K562 (cell line): ENCODE measurements around the gene CACTIN. TPM values are rescaled to one million over a fixed set of nuclear protein-coding genes. Genes with fewer than 3 reads are reported as not detected.

ENCODE experiments used
- ATF7 ChIP-seq: fragments of 450-650 bp; IDR thresholded peaks from 2 replicates; pipeline ENCODE4 v1.7.1; 2014; ENCODE audit warnings: mild to moderate bottlenecking, moderate library complexity
- BCL6 ChIP-seq: fragments of 250-450 bp; sonication (Bioruptor Pico); IDR thresholded peaks from 2 replicates; pipeline ENCODE4 v1.4.0; 2020
- CBX3 ChIP-seq, 2 experiments: IDR thresholded peaks; 1 replicate in 1 of 2; 2 replicates in 1 of 2; pipeline ENCODE4 v1.6.1; 2012; ENCODE audit warnings: inconsistent platforms in 2 of 2, low read length in 2 of 2, borderline replicate concordance in 1 of 2, control low read depth in 1 of 2
- CXXC5 ChIP-seq: fragments of 250-450 bp; sonication (Bioruptor Pico); IDR thresholded peaks from 2 replicates; pipeline ENCODE4 v1.8.0; 2022; ENCODE audit warnings: inconsistent platforms, mild to moderate bottlenecking, moderate library complexity
- DPF2 ChIP-seq: fragments of 450-650 bp; IDR thresholded peaks from 2 replicates; pipeline ENCODE4 v1.6.1; 2016
- EZH2 ChIP-seq: IDR thresholded peaks from 2 replicates; pipeline ENCODE4 v1.6.1; 2012; ENCODE audit warnings: low read depth, mild to moderate bottlenecking, inconsistent platforms, low read length, borderline replicate concordance
- GABPA ChIP-seq: fragments of 200-800 bp; sonication (Bioruptor generic); conservative IDR thresholded peaks from 2 replicates; pipeline ENCODE4 v1.6.1; 2016; ENCODE audit warnings: low read depth, missing genetic modification characterization, missing compliant biosample characterization
- GATAD2A ChIP-seq: fragments of 450-650 bp; IDR thresholded peaks from 2 replicates; pipeline ENCODE4 v1.6.1; 2017
- GTF2E2 ChIP-seq: fragments of 200-800 bp; sonication (Bioruptor generic); IDR thresholded peaks from 2 replicates; pipeline ENCODE4 v1.6.1; 2016; ENCODE audit warnings: missing genetic modification characterization, missing compliant biosample characterization
- KDM2B ChIP-seq: fragments of 250-450 bp; sonication (Bioruptor Pico); IDR thresholded peaks from 2 replicates; pipeline ENCODE4 v1.8.0; 2021; ENCODE audit warnings: mild to moderate bottlenecking, moderate library complexity
- MAFG ChIP-seq: fragments of 450-650 bp; conservative IDR thresholded peaks from 2 replicates; pipeline ENCODE4 v1.6.1; 2016; ENCODE audit warnings: missing genetic modification characterization, missing compliant biosample characterization
- MTF1 ChIP-seq: fragments of 250-450 bp; sonication (Bioruptor Pico); IDR thresholded peaks from 2 replicates; pipeline ENCODE4 v1.9.0; 2021; ENCODE audit warnings: moderate library complexity, mild to moderate bottlenecking, inconsistent platforms, borderline replicate concordance
- NCOA1 ChIP-seq: fragments of 450-650 bp; IDR thresholded peaks from 2 replicates; pipeline ENCODE4 v1.6.1; 2016; ENCODE audit warnings: low read depth
- NFE2 ChIP-seq: IDR thresholded peaks from 2 replicates; pipeline ENCODE4 v1.6.1; 2014; ENCODE audit warnings: antibody characterized with exemption, low read depth
- NR2C2 ChIP-seq, 2 experiments: fragments of 200-800 bp in 1 of 2; sonication (Bioruptor generic) in 1 of 2; sonication (generic) in 1 of 2; formaldehyde crosslinking in 1 of 2; IDR thresholded peaks; 2 replicates each; pipeline versions ENCODE4 v1.6.1 to v1.8.0; 2016 to 2022; ENCODE audit warnings: mild to moderate bottlenecking in 1 of 2, missing compliant biosample characterization in 1 of 2, missing genetic modification characterization in 1 of 2, missing genetic modification reagents in 1 of 2
- SMARCA4 ChIP-seq: fragments of 450-650 bp; IDR thresholded peaks from 2 replicates; pipeline ENCODE4 v1.6.1; 2016
- ZBTB7A ChIP-seq: IDR thresholded peaks from 2 replicates; pipeline ENCODE4 v1.6.1; 2011; ENCODE audit warnings: low read depth, mild to moderate bottlenecking, low read length, moderate library complexity, borderline replicate concordance; ENCODE audit not compliant: control insufficient read depth
- ZFX ChIP-seq: sonication (generic); formaldehyde crosslinking; IDR thresholded peaks from 2 replicates; pipeline ENCODE4 v1.8.0; 2022; ENCODE audit warnings: mild to moderate bottlenecking, missing genetic modification reagents, moderate library complexity
- ZNF263 ChIP-seq: sonication (generic); formaldehyde crosslinking; IDR thresholded peaks from 2 replicates; pipeline ENCODE4 v1.8.0; 2022; ENCODE audit warnings: mild to moderate bottlenecking, missing genetic modification reagents, borderline replicate concordance
- polyA plus RNA-seq, 8 experiments: library from polyadenylated mRNA; depleted of rRNA in 4 of 8; stranded (reverse) in 5 of 8; unstranded in 3 of 8; fragments of >200 nt; fragmentation: Nextera tagmentation in 2 of 8; fragmentation: Illumina TruSeq in 1 of 8; extraction: Ambion mirVana in 2 of 8; extraction: Trizol in 1 of 8; gene quantifications; 2 replicates each; pipeline versions ENCODE4 v1.2.1 to v1.2.3, GENCODE V29; 2011 to 2014; ENCODE audit warnings: inconsistent platforms in 1 of 8, missing spikeins in 1 of 8
- total RNA-seq, 7 experiments: library from RNA; depleted of rRNA in 6 of 7; stranded (reverse); fragments of >200 nt in 6 of 7; fragmentation: Illumina TruSeq in 2 of 7; extraction: Trizol in 2 of 7; gene quantifications; 2 replicates each; pipeline versions ENCODE4 v1.2.1 to v1.2.3, GENCODE V29; 2011 to 2021; ENCODE audit warnings: low replicate concordance in 1 of 7
- TF ChIP-seq, protein P1 (sequence below): fragments of 250-450 bp; sonication (Bioruptor Pico); IDR thresholded peaks from 2 replicates; pipeline ENCODE4 v1.5.0; 2021
- TF ChIP-seq, protein P2 (sequence below): sonication (generic); formaldehyde crosslinking; IDR thresholded peaks from 2 replicates; pipeline ENCODE4 v1.8.0; 2022; ENCODE audit warnings: mild to moderate bottlenecking, missing genetic modification reagents
- TF ChIP-seq, protein P3 (sequence below), 2 experiments: IDR thresholded peaks; 2 replicates each; pipeline ENCODE4 v1.6.1; 2012; ENCODE audit warnings: improper control_type of control experiment in 2 of 2, low read depth in 2 of 2, low read length in 2 of 2, borderline replicate concordance in 1 of 2
- TF ChIP-seq, protein P4 (sequence below): fragments of 450-650 bp; IDR thresholded peaks from 2 replicates; pipeline ENCODE4 v1.6.1; 2016; ENCODE audit warnings: missing biosample characterization, missing genetic modification characterization

The CACTIN gene
- total and polyA plus RNA-seq, 9 of the 15 experiments (the other 6 are each of a cell fraction or from before 2014, with no cell fraction given), result 0.15 to 49.2 (median 15.0) TPM

DNA sequence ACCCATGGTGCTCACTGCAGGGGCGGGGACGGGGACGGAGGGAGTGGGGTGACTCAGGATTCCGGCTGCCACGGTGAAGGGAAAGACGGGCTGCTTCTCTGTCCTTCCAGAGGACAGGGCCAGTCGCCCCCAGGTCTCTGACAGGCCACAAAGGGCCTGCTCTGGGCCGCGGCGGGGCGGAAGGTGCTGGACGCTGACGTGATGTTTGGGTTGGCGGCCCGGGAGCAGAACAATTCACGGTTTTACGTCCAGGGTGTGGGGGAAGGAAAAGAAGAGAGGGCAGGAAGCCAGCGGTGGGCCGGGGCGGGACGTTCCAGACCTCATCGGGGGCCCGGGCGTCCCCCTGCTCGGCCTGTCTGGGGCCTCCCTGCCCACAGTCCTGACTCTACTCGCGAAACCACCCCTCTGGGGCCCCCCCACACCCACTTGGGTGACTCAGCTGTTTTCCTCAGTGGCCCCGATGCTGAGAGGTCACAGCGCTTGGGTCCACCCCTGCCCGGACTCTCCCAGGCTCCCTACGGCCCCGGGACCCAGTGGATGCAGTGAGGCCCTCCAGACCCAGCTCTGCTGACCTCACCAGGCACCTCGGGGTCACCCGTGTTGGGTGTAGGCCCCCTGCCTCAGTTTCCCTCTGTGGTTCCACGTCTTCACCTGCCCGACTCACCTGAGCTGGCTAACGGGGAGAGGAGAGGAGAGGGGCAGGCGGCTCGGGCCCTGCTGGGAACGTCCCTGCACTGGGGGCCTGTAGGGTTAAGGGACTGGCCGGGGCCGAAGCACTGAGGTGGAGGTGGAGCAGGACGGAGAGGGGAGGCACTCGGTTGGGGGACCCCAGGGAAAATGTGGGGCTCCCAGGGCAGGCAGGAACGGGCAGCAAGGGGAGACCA is 44.4 kb upstream of the CACTIN start (continued):
- TF ChIP-seq, protein P1, sequence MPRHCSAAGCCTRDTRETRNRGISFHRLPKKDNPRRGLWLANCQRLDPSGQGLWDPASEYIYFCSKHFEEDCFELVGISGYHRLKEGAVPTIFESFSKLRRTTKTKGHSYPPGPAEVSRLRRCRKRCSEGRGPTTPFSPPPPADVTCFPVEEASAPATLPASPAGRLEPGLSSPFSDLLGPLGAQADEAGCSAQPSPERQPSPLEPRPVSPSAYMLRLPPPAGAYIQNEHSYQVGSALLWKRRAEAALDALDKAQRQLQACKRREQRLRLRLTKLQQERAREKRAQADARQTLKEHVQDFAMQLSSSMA (CRISPR knock-in tag), result no peak
- TF ChIP-seq ZFX (CRISPR knock-in tag) (peak; percentile 89), BCL6 (no peak), CBX3 (IDR thresholded peaks at IDR 0.05; ENCODE audit: borderline replicate concordance in 1 of 2, low read length in 2 of 2) (peak in 1 of 2 experiments; percentile 27; a peak in 1 of 3 replicates), EZH2 (no peak), DPF2 (peak; percentile 66), ATF7 (peak; percentile 60), ZBTB7A (0 out of 2 replicates have a peak, but pooled peaks have one; percentile 11), MAFG (tag) (peak; percentile 97), NFE2 (peak; percentile 96), NCOA1 (peak; percentile 66; the same call in 1 of the 2 replicates), GABPA (tag) (peak; percentile 75), KDM2B (CRISPR knock-in tag) (peak; percentile 56; the same call in 1 of the 2 replicates), SMARCA4 (0 out of 2 replicates have a peak, but pooled peaks have one; percentile 47), NR2C2 (CRISPR knock-in tag; IDR thresholded peaks at IDR 0.05) (peak; percentile 77), NR2C2 (tag; IDR thresholded peaks at IDR 0.05) (peak; percentile 89), ZNF263 (peak; percentile 46; the same call in 1 of the 2 replicates), MTF1 (CRISPR knock-in tag) (no peak), GATAD2A (peak; percentile 77; the same call in 1 of the 2 replicates), GTF2E2 (tag) (peak; percentile 53; the same call in 1 of the 2 replicates), CXXC5 (CRISPR knock-in tag) (peak; percentile 45; the same call in 1 of the 2 replicates)
- TF ChIP-seq, protein P2, sequence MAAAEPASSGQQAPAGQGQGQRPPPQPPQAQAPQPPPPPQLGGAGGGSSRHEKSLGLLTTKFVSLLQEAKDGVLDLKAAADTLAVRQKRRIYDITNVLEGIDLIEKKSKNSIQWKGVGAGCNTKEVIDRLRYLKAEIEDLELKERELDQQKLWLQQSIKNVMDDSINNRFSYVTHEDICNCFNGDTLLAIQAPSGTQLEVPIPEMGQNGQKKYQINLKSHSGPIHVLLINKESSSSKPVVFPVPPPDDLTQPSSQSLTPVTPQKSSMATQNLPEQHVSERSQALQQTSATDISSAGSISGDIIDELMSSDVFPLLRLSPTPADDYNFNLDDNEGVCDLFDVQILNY, result peak; percentile 16; the same call in 1 of the 2 replicates
- TF ChIP-seq, protein P3, sequence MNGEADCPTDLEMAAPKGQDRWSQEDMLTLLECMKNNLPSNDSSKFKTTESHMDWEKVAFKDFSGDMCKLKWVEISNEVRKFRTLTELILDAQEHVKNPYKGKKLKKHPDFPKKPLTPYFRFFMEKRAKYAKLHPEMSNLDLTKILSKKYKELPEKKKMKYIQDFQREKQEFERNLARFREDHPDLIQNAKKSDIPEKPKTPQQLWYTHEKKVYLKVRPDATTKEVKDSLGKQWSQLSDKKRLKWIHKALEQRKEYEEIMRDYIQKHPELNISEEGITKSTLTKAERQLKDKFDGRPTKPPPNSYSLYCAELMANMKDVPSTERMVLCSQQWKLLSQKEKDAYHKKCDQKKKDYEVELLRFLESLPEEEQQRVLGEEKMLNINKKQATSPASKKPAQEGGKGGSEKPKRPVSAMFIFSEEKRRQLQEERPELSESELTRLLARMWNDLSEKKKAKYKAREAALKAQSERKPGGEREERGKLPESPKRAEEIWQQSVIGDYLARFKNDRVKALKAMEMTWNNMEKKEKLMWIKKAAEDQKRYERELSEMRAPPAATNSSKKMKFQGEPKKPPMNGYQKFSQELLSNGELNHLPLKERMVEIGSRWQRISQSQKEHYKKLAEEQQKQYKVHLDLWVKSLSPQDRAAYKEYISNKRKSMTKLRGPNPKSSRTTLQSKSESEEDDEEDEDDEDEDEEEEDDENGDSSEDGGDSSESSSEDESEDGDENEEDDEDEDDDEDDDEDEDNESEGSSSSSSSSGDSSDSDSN (IDR thresholded peaks at IDR 0.05; ENCODE audit: borderline replicate concordance in 1 of 2, low read depth in 2 of 2, low read length in 2 of 2), result 0 out of 4 replicates have a peak, but pooled peaks of 1 of the 2 experiments have one; percentile 65
- TF ChIP-seq, protein P4, sequence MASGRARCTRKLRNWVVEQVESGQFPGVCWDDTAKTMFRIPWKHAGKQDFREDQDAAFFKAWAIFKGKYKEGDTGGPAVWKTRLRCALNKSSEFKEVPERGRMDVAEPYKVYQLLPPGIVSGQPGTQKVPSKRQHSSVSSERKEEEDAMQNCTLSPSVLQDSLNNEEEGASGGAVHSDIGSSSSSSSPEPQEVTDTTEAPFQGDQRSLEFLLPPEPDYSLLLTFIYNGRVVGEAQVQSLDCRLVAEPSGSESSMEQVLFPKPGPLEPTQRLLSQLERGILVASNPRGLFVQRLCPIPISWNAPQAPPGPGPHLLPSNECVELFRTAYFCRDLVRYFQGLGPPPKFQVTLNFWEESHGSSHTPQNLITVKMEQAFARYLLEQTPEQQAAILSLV (tag), result peak; percentile 41; the same call in 1 of the 2 replicates
